Measurements from ENCODE around the gene KRTDAP. TPM values are rescaled to one million over a fixed set of nuclear protein-coding genes. Genes with fewer than 3 reads are reported as not detected.

Gene KRTDAP
- total RNA-seq, 1 donor from 2014 or later: 0.89 TPM

DNA sequence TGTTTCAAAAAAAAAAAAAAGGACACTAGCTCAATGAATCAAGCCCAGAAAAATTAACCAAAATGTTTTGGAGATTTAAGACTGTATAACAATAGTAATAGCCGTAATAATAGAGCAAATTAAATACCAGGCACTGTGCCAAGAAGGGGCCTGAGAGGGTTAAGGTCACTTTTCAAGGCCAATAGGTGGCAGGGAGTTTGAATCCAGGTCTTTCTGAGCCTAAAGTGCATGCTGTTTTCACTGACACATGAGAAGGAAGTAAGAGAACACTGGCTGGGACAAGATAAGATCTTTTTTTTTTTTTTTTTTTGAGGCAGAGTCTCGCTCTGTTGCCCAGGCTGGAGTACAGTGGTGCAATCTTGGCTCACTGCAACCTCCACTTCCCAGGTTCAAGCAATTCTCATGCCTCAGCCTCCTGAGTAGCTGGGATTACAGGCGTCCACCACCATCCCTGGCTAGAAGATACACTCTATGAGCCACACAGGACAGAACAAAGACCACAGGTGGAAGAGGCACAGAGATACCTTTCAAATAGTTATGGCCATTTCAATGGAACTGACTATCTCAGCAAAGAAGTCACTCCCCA lies 34.6 kb downstream of the KRTDAP start:
- Histone ChIP-seq H3K9me3 (no peaks in the 10 kb centered on the region), H3K4me3 (no peak overlapping the region), H3K27ac (no peak overlapping the region), H3K4me1 (peaks cover 23% of the 10 kb centered on the region), H3K36me3 (no peaks in the 10 kb centered on the region), H3K27me3 (ENCODE audit: low read depth) (no peaks in the 10 kb centered on the region)
- intact Hi-C loops (cut with DNase I): no loop called here
- DNase-seq (no peak), ATAC-seq (no peak)
- no peak for TF ChIP-seq CTCF (IDR thresholded peaks at IDR 0.05)

DNA sequence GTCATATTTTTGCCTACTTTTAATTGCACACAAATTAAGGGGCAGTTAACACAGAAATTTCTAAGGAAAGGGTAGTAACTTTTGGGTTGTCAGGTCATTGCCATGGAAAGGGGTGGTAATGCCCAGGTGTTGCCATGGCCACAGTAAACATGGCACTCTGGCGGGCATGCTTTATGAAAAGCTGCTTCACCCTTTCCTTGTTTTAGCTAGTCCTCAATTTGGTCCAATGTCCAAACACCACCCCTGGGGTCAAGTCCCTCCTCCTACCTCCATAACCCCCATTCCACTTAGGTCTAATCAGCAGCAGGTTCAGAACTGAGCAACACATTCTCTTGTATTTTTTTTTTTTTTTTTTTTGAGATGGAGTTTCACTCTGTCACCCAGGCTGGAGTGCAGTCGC lies 35.6 kb downstream of the KRTDAP start:
- Histone ChIP-seq H3K4me1 (peaks cover 21% of the 10 kb centered on the region), H3K36me3 (no peaks in the 10 kb centered on the region), H3K27ac (no peak overlapping the region), H3K4me3 (no peak overlapping the region), H3K27me3 (ENCODE audit: low read depth) (no peaks in the 10 kb centered on the region), H3K9me3 (no peaks in the 10 kb centered on the region)
- no peak for ATAC-seq
- DNase-seq: no peak
- no peak for TF ChIP-seq CTCF (IDR thresholded peaks at IDR 0.05)
- intact Hi-C loops (cut with DNase I): no loop called here

- no peak overlapping the region for H3K4me3 ChIP-seq
- H3K4me1 ChIP-seq: peaks cover 34% of the 10 kb centered on the region
- H3K36me3 ChIP-seq: no peaks in the 10 kb centered on the region
- intact Hi-C loops (cut with DNase I): no loop called here
- no peak for TF ChIP-seq CTCF (IDR thresholded peaks at IDR 0.05)
- H3K27ac ChIP-seq: no peak overlapping the region
- ATAC-seq (no peak), DNase-seq (no peak)
- no peaks in the 10 kb centered on the region for H3K27me3 ChIP-seq (ENCODE audit: low read depth)
- no peaks in the 10 kb centered on the region for H3K9me3 ChIP-seq
These were observed 38.7 kb downstream of the KRTDAP start for GRCh38 chr19:35451338-35452096.

DNA sequence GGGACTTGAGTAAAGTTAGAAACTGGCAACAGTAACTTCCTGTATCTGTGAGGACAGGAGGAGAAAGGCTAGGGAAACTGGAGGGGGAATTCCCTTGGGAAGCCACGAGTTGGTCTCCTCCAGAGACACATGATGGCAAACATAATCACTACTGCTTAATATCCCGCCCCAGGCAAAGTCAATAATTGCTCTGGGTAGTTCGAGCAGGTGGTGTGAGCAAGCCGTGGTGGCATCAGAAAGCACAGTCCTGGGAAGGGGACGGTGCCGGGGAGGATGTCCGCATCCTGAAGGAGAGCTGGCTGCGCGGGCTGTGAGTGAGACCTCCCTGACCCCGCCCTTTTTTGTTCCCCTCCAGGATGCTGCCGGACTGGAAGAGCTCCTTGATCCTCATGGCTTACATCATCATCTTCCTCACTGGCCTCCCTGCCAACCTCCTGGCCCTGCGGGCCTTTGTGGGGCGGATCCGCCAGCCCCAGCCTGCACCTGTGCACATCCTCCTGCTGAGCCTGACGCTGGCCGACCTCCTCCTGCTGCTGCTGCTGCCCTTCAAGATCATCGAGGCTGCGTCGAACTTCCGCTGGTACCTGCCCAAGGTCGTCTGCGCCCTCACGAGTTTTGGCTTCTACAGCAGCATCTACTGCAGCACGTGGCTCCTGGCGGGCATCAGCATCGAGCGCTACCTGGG lies 40.8 kb downstream of the KRTDAP start:
- DNase-seq (no peak), ATAC-seq (peak in 1 of 2 donors; percentile 8)
- Histone ChIP-seq H3K9me3 (no peaks in the 10 kb centered on the region), H3K4me1 (peaks cover 43% of the 10 kb centered on the region), H3K4me3 (no peak overlapping the region), H3K36me3 (no peaks in the 10 kb centered on the region), H3K27me3 (ENCODE audit: low read depth) (no peaks in the 10 kb centered on the region), H3K27ac (peak overlapping the region; percentile 53)
- intact Hi-C loops (cut with DNase I): no loop called here
- TF ChIP-seq CTCF (IDR thresholded peaks at IDR 0.05): no peak

DNA sequence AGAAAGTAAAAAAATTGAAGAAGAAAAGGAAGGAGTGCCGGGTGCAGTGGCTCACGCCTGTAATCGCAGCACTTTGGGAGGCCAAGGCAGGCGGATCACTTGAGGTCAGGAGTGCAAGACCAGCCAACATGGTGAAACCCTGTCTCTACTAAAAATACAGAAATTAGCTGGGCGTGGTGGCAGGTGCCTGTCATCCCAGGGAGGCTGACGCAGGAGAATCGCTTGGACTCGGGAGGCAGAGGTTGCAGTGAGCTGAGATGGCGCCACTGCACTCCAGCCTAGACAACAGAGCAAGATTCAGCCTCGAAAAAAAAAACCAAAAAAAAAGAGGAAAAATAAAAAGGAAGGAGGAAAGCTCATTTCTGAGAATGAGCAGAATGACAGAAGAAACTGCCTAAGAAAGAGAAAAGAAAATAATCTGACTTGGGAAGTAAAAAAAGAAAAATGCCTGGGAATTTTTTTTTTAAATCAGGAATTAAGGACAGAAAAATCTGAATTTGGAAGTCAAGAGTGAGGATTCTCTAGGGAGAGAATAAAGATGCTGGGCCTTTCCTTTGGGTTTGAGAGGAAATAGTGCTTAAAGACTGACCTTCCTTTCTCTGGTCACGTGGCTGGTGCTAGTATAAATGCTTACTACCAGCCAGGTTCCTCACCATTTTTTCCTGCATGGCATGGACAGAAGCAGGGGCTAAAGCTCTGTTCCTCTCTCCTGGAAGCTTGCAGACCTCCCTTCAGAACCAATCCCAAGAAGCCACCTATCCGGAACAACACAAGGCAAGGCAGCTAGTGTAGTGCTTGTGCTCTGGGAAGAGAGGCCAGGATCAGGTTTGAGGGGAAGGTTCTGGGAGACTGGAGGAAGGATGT lies 42.4 kb downstream of the KRTDAP start, which contains the start of gene FFAR2:
Gene FFAR2 (plus strand): TSS at position 652 of the 864 bp plus-strand sequence. CDS start 1,458 bp downstream, outside the sequence.
- ATAC-seq (no peak), DNase-seq (no peak)
- Histone ChIP-seq H3K27ac (peak within 1 kb of the TSS; percentile 53), H3K36me3 (no peaks in the 10 kb centered on the region), H3K4me3 (no peak within 1 kb of the TSS), H3K9me3 (no peaks in the 10 kb centered on the region), H3K4me1 (peaks cover 43% of the 10 kb centered on the region), H3K27me3 (ENCODE audit: low read depth) (no peaks in the 10 kb centered on the region)
- intact Hi-C loops (cut with DNase I): no loop called here
- no peak for TF ChIP-seq CTCF (IDR thresholded peaks at IDR 0.05)
